DMS153 (cell line): Measurements from ENCODE around the gene STMN3.
"Not testable (repeated sequence)": the region's sequence is repeated elsewhere in the genome, so short reads cannot be mapped to it uniquely, and the experiment has no call there.

Experiments
- DNase-seq: peaks from one replicate; lab custom pipeline; 2025; lab: John Stamatoyannopoulos, UW

The STMN3 gene

GRCh38 chr20:63635431-63636141 is 17.6 kb downstream of the STMN3 start:
- DNase-seq = no peak

GRCh38 chr20:63633732-63634131 is 19.5 kb downstream of the STMN3 start:
- no peak for DNase-seq

- not testable (repeated sequence) for DNase-seq
Observed at GRCh38 chr20:63631426-63631825, 21.8 kb downstream of the STMN3 start.

- not testable (repeated sequence) for DNase-seq
Observed at GRCh38 chr20:63630956-63631355, 22.3 kb downstream of the STMN3 start.

- DNase-seq = peak; percentile 63
Observed at GRCh38 chr20:63628246-63628975, 24.8 kb downstream of the STMN3 start.

- DNase-seq = no peak
Observed at GRCh38 chr20:63627751-63628245, 25.4 kb downstream of the STMN3 start.

GRCh38 chr20:63627129-63627750 is 26.0 kb downstream of the STMN3 start:
- peak; percentile 89 for DNase-seq

- no peak for DNase-seq
Observed at GRCh38 chr20:63626424-63627128, 26.6 kb downstream of the STMN3 start, which contains the start of gene GMEB2. Gene GMEB2, minus strand, starts transcription at chr20:63627101. Its CDS starts 7,704 bp downstream, at chr20:63619397.

GRCh38 chr20:63625771-63626423 is 27.3 kb downstream of the STMN3 start:
- no peak for DNase-seq

- no peak for DNase-seq
Observed at GRCh38 chr20:63624486-63624885, 28.7 kb downstream of the STMN3 start.

- no peak for DNase-seq
Observed at GRCh38 chr20:63622732-63623131, 30.5 kb downstream of the STMN3 start.

GRCh38 chr20:63622096-63622495 is 31.1 kb downstream of the STMN3 start:
- no peak for DNase-seq

- DNase-seq = no peak
Observed at GRCh38 chr20:63620991-63621390, 32.2 kb downstream of the STMN3 start.

- DNase-seq = no peak
Observed at GRCh38 chr20:63619505-63619904, 33.7 kb downstream of the STMN3 start.

GRCh38 chr20:63619086-63619485 is 34.1 kb downstream of the STMN3 start:
- no peak for DNase-seq

- DNase-seq = no peak
Observed at GRCh38 chr20:63618291-63618980, 34.8 kb downstream of the STMN3 start.

GRCh38 chr20:63617876-63618265 is 35.4 kb downstream of the STMN3 start:
- DNase-seq = no peak

GRCh38 chr20:63617092-63617875 is 35.9 kb downstream of the STMN3 start:
- DNase-seq = no peak

- DNase-seq = not testable (repeated sequence)
Observed at GRCh38 chr20:63613863-63614594, 39.2 kb downstream of the STMN3 start.
